Activated CD4-positive, alpha-beta T cell treated with anti-CD3 and anti-CD28 coated beads for 4 hours (primary cell): ENCODE results near the gene OR1G1.
"Not testable (repeated sequence)": the region's sequence is repeated elsewhere in the genome, so short reads cannot be mapped to it uniquely, and the experiment has no call there.

Source experiments
- DNase-seq, 2 donors: peaks; one replicate each; pipeline ENCODE4 v3.0.0-alpha.2; 2020

The OR1G1 gene

GRCh38 chr17:3127451-3127850, at the start of gene OR1G1:
Gene OR1G1, minus strand, starts transcription at chr17:3127551. Its CDS starts 0 bp downstream, at chr17:3127551.
- no peak for DNase-seq

- no peak for DNase-seq
These were observed 40.2 kb upstream of the OR1G1 start for GRCh38 chr17:3167574-3167973.

- DNase-seq = no peak
These were observed 29.9 kb upstream of the OR1G1 start for GRCh38 chr17:3157218-3157617.

- not testable (repeated sequence) for DNase-seq
These were observed 10.1 kb upstream of the OR1G1 start for GRCh38 chr17:3137494-3137893.

- no peak for DNase-seq
These were observed 23.0 kb downstream of the OR1G1 start, which contains the start of gene OR1D2 for GRCh38 chr17:3104322-3104721. Gene OR1D2, minus strand, starts transcription at chr17:3104422. Its CDS starts 11,426 bp downstream, at chr17:3092996.
